Caco-2 (cell line): Measurements from ENCODE around the gene CLEC18A. TPM values are rescaled to one million over a fixed set of nuclear protein-coding genes. Genes with fewer than 3 reads are reported as not detected.
"Not testable (repeated sequence)": the region's sequence is repeated elsewhere in the genome, so short reads cannot be mapped to it uniquely, and the experiment has no call there.

Experiments used
- BruUV-seq: library from RNA; stranded (reverse); fragments of 400-500 nt; replicated peaks from 2 replicates; lab custom pipeline; 2021; lab: Mats Ljungman, UMichigan
- CTCF ChIA-PET: fragments of 300-600 bp; sonication (Branson Sonifier 250); formaldehyde crosslinking; loops from one replicate; lab custom pipeline; 2022; ENCODE audit warnings: antibody characterized with exemption; lab: Charles Lee
- POLR2A ChIA-PET: fragments of 300-600 bp; sonication (Branson Sonifier 250); formaldehyde crosslinking; loops from one replicate; lab custom pipeline; 2022; ENCODE audit warnings: antibody characterized with exemption; lab: Charles Lee
- DNase-seq, 2 experiments: peaks; one replicate each; pipeline versions ENCODE4 v3.0.0 to v3.0.0-alpha.2; 2020 to 2022
- H3K27me3 ChIP-seq: replicated peaks from 2 replicates; pipeline ENCODE4 v1.6.0; 2011; ENCODE audit warnings: low read length; ENCODE audit not compliant: control insufficient read depth, insufficient read depth
- H3K36me3 ChIP-seq: 2 replicates; pipeline ENCODE4 v1.5.1; 2011; ENCODE audit warnings: low read length; ENCODE audit not compliant: control insufficient read depth, insufficient read depth
- H3K4me1 ChIP-seq: fragments of 250-450 bp; sonication (Bioruptor Pico); 2 replicates; pipeline ENCODE4 v1.5.1; 2020; ENCODE audit warnings: mild to moderate bottlenecking
- H3K4me3 ChIP-seq: 2 replicates; pipeline ENCODE4 v1.5.1; 2011; ENCODE audit warnings: low read depth, mild to moderate bottlenecking, control low read depth, low read length
- H3K9me3 ChIP-seq: fragments of 250-450 bp; sonication (Bioruptor Pico); 2 replicates; pipeline ENCODE4 v1.5.1; 2020; ENCODE audit warnings: mild to moderate bottlenecking, moderate library complexity
- H3K27ac Mint-ChIP-seq: one replicate; pipeline ENCODE4 v1.8.0; 2022; ENCODE audit warnings: mixed read lengths; ENCODE audit not compliant: unreplicated experiment
- H3K27me3 Mint-ChIP-seq: one replicate; pipeline ENCODE4 v1.8.0; 2022; ENCODE audit warnings: mixed read lengths; ENCODE audit not compliant: insufficient read depth, unreplicated experiment
- H3K36me3 Mint-ChIP-seq: one replicate; pipeline ENCODE4 v1.8.0; 2022; ENCODE audit warnings: mild to moderate bottlenecking, mixed read lengths; ENCODE audit not compliant: insufficient read depth, unreplicated experiment
- H3K4me1 Mint-ChIP-seq: one replicate; pipeline ENCODE4 v1.8.0; 2022; ENCODE audit warnings: low read depth, mixed read lengths; ENCODE audit not compliant: unreplicated experiment
- H3K4me3 Mint-ChIP-seq: one replicate; pipeline ENCODE4 v1.8.0; 2022; ENCODE audit warnings: mild to moderate bottlenecking, moderate library complexity, mixed read lengths; ENCODE audit not compliant: unreplicated experiment
- H3K9me3 Mint-ChIP-seq: one replicate; pipeline ENCODE4 v1.8.0; 2022; ENCODE audit warnings: mixed read lengths; ENCODE audit not compliant: unreplicated experiment
- intact Hi-C: fragments of 100-400 bp; cut with micrococcal nuclease; formaldehyde crosslinking; loops from one replicate; pipeline ENCODE4 v1.10.0; 2022; ENCODE audit not compliant: unreplicated experiment
- total RNA-seq: library from RNA; stranded (reverse); gene quantifications from 2 replicates; pipeline ENCODE4 v1.2.3, GENCODE V29; 2022

CLEC18A gene
- total RNA-seq, 1 experiment from 2014 or later, result 1.3 TPM

- DNase-seq, H3K27me3 Mint-ChIP-seq, H3K36me3 Mint-ChIP-seq, H3K36me3 ChIP-seq, H3K27ac Mint-ChIP-seq, H3K27me3 ChIP-seq, POLR2A ChIA-PET, H3K4me1 ChIP-seq, CTCF ChIA-PET, H3K4me3 Mint-ChIP-seq, H3K9me3 Mint-ChIP-seq, H3K9me3 ChIP-seq, BruUV-seq, H3K4me1 Mint-ChIP-seq, H3K4me3 ChIP-seq, intact Hi-C loops: not testable (repeated sequence)
Measured at GRCh38 chr16:69968125-69968524, 17.0 kb downstream of the CLEC18A start.

GRCh38 chr16:69969657-69970056 lies 18.5 kb downstream of the CLEC18A start:
- H3K36me3 Mint-ChIP-seq, H3K27me3 Mint-ChIP-seq, H3K4me1 ChIP-seq, H3K4me3 Mint-ChIP-seq, POLR2A ChIA-PET, H3K9me3 Mint-ChIP-seq, intact Hi-C loops, H3K27me3 ChIP-seq, BruUV-seq, CTCF ChIA-PET, H3K4me3 ChIP-seq, H3K27ac Mint-ChIP-seq, DNase-seq, H3K36me3 ChIP-seq, H3K4me1 Mint-ChIP-seq, H3K9me3 ChIP-seq: not testable (repeated sequence)

- DNase-seq, intact Hi-C loops, H3K4me1 Mint-ChIP-seq, H3K36me3 ChIP-seq, H3K27me3 ChIP-seq, H3K4me3 Mint-ChIP-seq, H3K9me3 ChIP-seq, POLR2A ChIA-PET, H3K27me3 Mint-ChIP-seq, H3K27ac Mint-ChIP-seq, BruUV-seq, H3K4me3 ChIP-seq, CTCF ChIA-PET, H3K36me3 Mint-ChIP-seq, H3K4me1 ChIP-seq, H3K9me3 Mint-ChIP-seq: not testable (repeated sequence)
Measured at GRCh38 chr16:69972120-69972519, 21.0 kb downstream of the CLEC18A start.

- H3K9me3 ChIP-seq, H3K36me3 ChIP-seq, H3K36me3 Mint-ChIP-seq, DNase-seq, H3K4me3 Mint-ChIP-seq, H3K4me3 ChIP-seq, H3K4me1 Mint-ChIP-seq, H3K27me3 ChIP-seq, H3K9me3 Mint-ChIP-seq, H3K27ac Mint-ChIP-seq, H3K27me3 Mint-ChIP-seq, intact Hi-C loops, BruUV-seq, POLR2A ChIA-PET, H3K4me1 ChIP-seq: not testable (repeated sequence)
- CTCF ChIA-PET, result interaction anchor here (0.7 kb wide), 1 partner anchor 42 kb away, joined by 3 read pairs; no protein-coding TSS in a partner anchor
Measured at GRCh38 chr16:69972935-69973334, 21.8 kb downstream of the CLEC18A start.

- BruUV-seq, H3K27me3 ChIP-seq, POLR2A ChIA-PET, H3K27ac Mint-ChIP-seq, H3K36me3 ChIP-seq, H3K27me3 Mint-ChIP-seq, H3K4me1 Mint-ChIP-seq, H3K9me3 ChIP-seq, intact Hi-C loops, H3K4me1 ChIP-seq, H3K4me3 ChIP-seq, H3K4me3 Mint-ChIP-seq, CTCF ChIA-PET, DNase-seq, H3K9me3 Mint-ChIP-seq: not testable (repeated sequence)
- H3K36me3 Mint-ChIP-seq, result peaks cover 39% of the 10 kb centered on the region
Measured at GRCh38 chr16:69985196-69985595, 34.1 kb downstream of the CLEC18A start.

GRCh38 chr16:69997956-69998355 lies 46.8 kb downstream of the CLEC18A start:
- BruUV-seq, result not testable (repeated sequence)

GRCh38 chr16:69999801-70000200 lies 48.7 kb downstream of the CLEC18A start:
- BruUV-seq, CTCF ChIA-PET, H3K4me3 Mint-ChIP-seq, DNase-seq, POLR2A ChIA-PET, H3K27me3 ChIP-seq, H3K4me1 ChIP-seq, H3K4me1 Mint-ChIP-seq, H3K27me3 Mint-ChIP-seq, H3K27ac Mint-ChIP-seq, H3K36me3 ChIP-seq, H3K9me3 Mint-ChIP-seq, H3K9me3 ChIP-seq, H3K4me3 ChIP-seq, intact Hi-C loops: not testable (repeated sequence)
- peaks cover 47% of the 10 kb centered on the region for H3K36me3 Mint-ChIP-seq

More at GRCh38 chr16:69997956-69998355, 46.8 kb downstream of the CLEC18A start:
- H3K9me3 ChIP-seq, H3K4me1 Mint-ChIP-seq, CTCF ChIA-PET, H3K27ac Mint-ChIP-seq, H3K4me3 ChIP-seq, H3K4me3 Mint-ChIP-seq, intact Hi-C loops, POLR2A ChIA-PET, H3K27me3 Mint-ChIP-seq, H3K27me3 ChIP-seq, H3K36me3 ChIP-seq, H3K9me3 Mint-ChIP-seq, H3K4me1 ChIP-seq, DNase-seq: not testable (repeated sequence)
- peaks cover 33% of the 10 kb centered on the region for H3K36me3 Mint-ChIP-seq
